GM19395 (cell line): ENCODE data around the gene TSEN2.

ENCODE experiments used
- ATAC-seq: cut with Tn5 transposase; IDR thresholded peaks from one replicate; pipeline ENCODE4 v1.9.1; 2021; ENCODE audit warnings: mild to moderate bottlenecking, moderate library complexity; ENCODE audit not compliant: unreplicated experiment

The TSEN2 gene

GRCh38 chr3:12545473-12545791 is 61.2 kb downstream of the TSEN2 start, which contains the start of gene MKRN2OS:
Gene MKRN2OS (minus strand): TSS chr3:12545499. CDS start chr3:12545464, 35 bp downstream.
- ATAC-seq: no peak

- ATAC-seq: no peak
These were observed 65.9 kb downstream of the TSEN2 start for GRCh38 chr3:12549971-12550760.

- ATAC-seq: no peak
These were observed 69.7 kb downstream of the TSEN2 start for GRCh38 chr3:12553921-12554391.

- ATAC-seq: peak; percentile 6
These were observed 72.0 kb downstream of the TSEN2 start for GRCh38 chr3:12556314-12556689.

GRCh38 chr3:12556690-12557472 is 72.6 kb downstream of the TSEN2 start, which contains the start of gene MKRN2:
Gene MKRN2 (plus strand): TSS chr3:12557087. CDS start chr3:12557151, 64 bp downstream.
- ATAC-seq: peak; percentile 73

- no peak for ATAC-seq
These were observed 73.3 kb downstream of the TSEN2 start for GRCh38 chr3:12557473-12558100.

GRCh38 chr3:12558706-12559105 is 74.4 kb downstream of the TSEN2 start:
- ATAC-seq: no peak

- no peak for ATAC-seq
These were observed 75.2 kb downstream of the TSEN2 start for GRCh38 chr3:12559520-12559919.

GRCh38 chr3:12560505-12561190 is 76.4 kb downstream of the TSEN2 start:
- peak; percentile 49 for ATAC-seq

GRCh38 chr3:12561397-12561796 is 77.1 kb downstream of the TSEN2 start:
- ATAC-seq: no peak

GRCh38 chr3:12562451-12562850 is 78.2 kb downstream of the TSEN2 start:
- no peak for ATAC-seq

GRCh38 chr3:12566976-12567375 is 82.7 kb downstream of the TSEN2 start:
- no peak for ATAC-seq

- no peak for ATAC-seq
These were observed 84.5 kb downstream of the TSEN2 start for GRCh38 chr3:12568747-12569146.

GRCh38 chr3:12569836-12570235 is 85.6 kb downstream of the TSEN2 start:
- ATAC-seq: no peak

- no peak for ATAC-seq
These were observed 87.7 kb downstream of the TSEN2 start for GRCh38 chr3:12571986-12572385.

GRCh38 chr3:12574131-12574530 is 89.9 kb downstream of the TSEN2 start:
- no peak for ATAC-seq

GRCh38 chr3:12574661-12575060 is 90.4 kb downstream of the TSEN2 start:
- ATAC-seq: no peak

GRCh38 chr3:12577379-12577778 is 93.1 kb downstream of the TSEN2 start:
- ATAC-seq: no peak

GRCh38 chr3:12578742-12579141 is 94.5 kb downstream of the TSEN2 start:
- no peak for ATAC-seq

GRCh38 chr3:12579456-12579855 is 95.2 kb downstream of the TSEN2 start:
- no peak for ATAC-seq

GRCh38 chr3:12579905-12580304 is 95.6 kb downstream of the TSEN2 start:
- ATAC-seq: no peak
